Activated CD4-positive, alpha-beta T cell treated with anti-CD3 and anti-CD28 coated beads, Interleukin-2, amount 50 U/mL, for 4 hours (primary cell): ENCODE data around the gene RXFP1.
"Not testable (repeated sequence)": the region's sequence is repeated elsewhere in the genome, so short reads cannot be mapped to it uniquely, and the experiment has no call there.

Experiments
- DNase-seq, 2 experiments: peaks; one replicate each; pipeline ENCODE4 v3.0.0-alpha.2; 2020

Gene RXFP1

DNA sequence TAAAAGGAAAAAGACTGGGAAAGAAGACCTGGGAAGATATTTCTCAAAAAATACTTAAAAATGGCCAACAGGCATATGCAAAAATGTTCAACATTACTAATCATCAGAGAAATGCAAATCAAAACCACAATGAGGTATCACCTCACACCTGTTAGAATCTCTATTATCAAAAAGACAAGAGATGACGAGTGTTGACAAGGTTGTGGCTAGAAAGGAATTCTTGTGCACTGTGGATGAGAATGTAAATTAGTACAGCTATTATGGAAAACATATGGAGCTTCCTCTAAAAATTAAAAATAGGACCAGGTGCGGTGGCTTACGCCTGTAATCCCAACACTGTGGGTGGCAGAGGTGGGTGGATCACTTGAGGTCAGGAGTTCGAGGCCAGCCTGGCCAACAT is 100.0 kb downstream of the RXFP1 start:
- no peak for DNase-seq

DNA sequence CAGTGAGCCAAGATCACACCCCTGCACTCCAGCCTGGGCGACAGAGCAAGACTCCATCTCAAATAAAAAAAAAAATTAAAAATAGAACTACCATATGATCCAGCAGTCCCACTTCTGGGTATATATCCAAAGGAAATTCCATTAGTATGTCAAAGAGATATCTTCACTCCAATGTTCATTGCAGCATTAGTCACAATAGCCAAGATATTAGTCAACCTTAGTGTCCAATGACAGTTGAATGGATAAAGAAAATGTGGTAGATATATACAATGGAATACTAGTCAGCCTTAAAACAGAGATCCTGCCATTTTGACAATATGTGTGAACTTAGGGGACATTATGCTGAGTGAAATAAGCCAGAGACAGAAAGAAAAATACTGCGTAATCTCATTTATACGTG is 100.6 kb downstream of the RXFP1 start:
- no peak for DNase-seq

DNA sequence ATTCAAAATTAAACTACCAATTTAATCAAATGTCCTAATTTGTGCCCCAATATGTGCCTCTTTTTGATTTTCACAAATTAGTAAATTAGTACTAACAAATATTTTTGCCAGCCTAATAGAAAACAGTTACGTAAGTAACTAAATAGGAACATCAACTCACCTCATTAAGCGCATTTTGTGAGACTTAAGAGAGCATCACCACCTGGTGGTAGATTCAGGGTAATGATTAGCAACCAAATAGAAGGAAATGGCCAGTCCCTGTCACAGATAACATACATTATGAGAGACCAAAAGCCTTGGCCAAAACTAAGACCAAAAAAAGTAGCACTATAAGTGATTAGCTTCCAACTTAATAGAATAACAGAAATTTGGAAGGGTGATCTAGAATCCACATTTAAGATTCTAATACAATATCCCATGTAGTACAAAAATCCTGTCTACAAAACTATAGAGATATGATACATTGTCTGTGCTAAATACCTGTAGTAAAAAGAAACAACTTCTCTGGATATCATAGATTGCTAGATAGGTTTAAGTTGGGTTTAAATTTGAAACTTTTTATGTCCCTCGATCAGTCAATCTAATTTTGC is 103.3 kb downstream of the RXFP1 start:
- DNase-seq = no peak

DNA sequence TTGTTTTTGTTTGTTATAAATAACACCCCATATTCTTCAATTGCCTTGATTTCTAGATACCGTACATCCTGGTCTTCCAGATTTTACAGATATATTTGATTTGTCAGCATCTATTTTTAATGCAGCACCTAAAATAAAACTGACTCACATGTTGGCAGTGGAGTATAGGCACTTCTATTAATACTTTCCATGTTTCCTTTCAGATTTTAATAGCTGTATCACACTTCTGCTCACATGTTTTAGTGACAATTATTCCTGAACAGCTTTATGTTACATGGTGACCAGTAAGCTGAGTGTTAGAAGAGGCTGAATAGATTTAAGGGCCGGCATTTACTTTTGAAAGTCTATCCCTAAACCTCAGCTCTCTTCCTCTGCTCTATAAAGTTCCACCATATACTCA is 103.9 kb downstream of the RXFP1 start:
- DNase-seq = no peak

DNA sequence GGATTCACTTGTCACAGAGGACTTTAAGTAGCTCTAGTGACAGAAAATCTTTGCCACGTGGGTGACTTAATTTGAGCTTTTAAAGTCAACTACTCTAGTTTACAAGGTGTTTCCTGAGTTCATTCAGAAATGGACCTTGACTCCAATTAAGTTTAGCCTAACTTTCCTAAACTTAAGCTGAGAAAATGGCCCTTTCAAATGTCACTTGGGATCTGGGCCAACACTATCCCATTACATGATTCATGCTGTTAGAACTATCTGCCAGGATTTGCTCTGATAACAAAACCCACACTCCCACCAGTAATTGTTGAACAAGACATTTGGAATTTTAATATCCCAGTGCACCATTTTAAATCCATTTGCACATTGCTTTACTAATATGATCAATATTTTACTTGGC is 109.2 kb downstream of the RXFP1 start:
- DNase-seq = no peak

DNA sequence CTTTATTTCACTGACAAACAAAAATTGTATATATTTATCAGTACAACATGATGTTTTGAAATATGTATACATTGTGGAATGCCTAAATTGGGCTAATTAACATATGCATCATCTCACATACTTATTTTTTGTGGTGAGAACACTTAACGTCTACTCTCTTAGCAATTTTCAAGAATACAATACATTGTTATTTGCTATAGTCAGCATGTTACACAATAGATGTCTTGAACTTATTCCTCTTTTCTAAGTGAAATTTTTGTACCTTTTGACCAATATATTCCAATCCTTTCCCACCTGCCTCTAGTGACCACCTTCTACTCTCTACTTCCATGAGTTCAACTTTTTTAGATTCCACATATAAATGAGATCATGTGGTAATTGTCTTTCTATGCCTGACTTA is 114.9 kb downstream of the RXFP1 start:
- DNase-seq = no peak

DNA sequence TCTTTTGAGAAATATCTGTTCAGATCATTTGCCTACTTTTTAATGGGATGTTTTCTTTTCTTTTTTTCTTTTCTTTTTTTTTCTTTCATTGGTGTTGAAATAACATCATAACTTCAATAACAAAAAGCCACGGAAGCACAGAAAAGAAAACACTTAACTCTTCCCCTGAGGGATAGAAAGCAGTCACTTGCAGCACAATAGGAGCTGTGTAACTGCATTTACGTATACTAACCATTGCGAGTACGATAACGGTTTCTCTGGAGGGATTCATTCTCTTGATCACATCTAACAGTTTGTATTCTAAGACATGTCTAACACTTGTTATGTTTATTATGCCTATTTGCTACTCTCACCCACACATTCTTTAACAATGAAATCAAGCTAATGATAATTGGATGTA is 122.7 kb downstream of the RXFP1 start:
- no peak for DNase-seq

DNA sequence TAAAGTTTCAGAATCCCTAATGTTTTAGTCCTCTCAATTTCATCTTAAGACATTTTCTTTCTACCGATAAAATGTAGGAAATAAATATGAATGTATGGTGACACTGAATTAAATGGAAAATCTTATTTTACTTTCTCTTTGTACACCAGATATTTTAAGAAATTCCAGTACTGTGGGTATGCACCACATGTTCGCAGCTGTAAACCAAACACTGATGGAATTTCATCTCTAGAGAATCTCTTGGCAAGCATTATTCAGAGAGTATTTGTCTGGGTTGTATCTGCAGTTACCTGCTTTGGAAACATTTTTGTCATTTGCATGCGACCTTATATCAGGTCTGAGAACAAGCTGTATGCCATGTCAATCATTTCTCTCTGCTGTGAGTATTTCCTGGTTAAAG is 123.1 kb downstream of the RXFP1 start:
- DNase-seq = no peak

DNA sequence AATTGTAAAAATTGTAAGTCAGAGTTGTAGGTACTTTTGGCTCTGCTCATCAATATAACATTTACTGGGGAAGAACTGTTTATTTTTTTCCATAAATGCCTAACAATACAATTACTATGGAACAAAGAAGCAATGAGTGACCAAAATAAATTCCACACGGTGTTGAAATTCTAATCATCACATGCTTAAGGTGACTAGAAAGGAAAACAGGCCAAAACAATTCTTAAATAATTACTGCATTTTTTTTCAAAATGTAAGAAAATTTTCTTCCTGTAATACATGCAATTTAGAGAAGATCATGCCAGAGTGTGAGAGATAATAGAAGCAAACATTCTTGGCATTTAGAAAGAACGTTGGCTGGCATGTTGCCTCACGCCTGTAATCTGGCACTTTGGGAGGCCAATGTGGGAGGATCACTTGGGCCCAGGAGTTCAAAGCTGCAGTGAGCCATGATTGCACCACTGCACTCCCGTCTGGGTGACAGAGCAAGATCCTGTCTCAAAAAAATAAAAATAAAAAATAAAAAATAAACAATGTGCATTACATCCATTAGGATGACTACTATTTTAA is 127.5 kb downstream of the RXFP1 start:
- DNase-seq = no peak

DNA sequence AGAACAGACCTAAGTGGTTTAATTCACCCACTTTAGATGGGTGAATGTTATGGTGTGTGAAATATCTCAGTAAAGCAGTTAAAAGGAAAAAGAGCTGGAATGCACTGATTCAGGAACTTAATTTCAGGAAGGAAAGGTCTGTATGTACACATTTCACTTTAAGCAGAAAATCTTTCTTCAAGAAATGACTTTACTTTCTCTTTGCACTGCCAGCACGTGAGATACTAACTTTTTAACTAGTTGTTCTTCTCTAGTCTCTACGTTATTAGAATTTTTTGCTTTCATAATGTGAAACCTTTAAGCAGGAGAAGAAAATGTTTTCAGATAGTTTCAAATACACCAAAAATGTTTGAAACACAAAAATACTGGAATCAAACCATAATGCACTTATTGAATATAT is 131.2 kb downstream of the RXFP1 start:
- DNase-seq = no peak

DNA sequence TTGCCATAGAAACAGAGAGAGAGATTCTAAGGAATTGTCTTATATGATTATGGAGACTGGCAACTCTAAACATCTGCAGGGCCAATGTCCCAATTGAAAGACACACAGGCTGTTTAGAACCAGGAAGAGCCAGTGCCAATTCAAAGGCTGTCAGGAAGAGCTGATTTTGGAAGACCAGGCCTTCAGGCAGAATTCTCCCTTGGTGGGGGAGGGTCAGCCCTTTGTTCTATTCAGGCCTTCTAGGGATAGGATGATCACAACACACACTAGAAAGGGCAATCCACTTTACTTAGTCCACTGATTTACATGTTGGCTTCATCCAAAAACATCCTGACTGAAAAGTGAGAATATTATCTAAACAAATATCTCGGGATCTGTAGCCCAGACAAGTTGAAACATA is 134.8 kb downstream of the RXFP1 start:
- no peak for DNase-seq

DNA sequence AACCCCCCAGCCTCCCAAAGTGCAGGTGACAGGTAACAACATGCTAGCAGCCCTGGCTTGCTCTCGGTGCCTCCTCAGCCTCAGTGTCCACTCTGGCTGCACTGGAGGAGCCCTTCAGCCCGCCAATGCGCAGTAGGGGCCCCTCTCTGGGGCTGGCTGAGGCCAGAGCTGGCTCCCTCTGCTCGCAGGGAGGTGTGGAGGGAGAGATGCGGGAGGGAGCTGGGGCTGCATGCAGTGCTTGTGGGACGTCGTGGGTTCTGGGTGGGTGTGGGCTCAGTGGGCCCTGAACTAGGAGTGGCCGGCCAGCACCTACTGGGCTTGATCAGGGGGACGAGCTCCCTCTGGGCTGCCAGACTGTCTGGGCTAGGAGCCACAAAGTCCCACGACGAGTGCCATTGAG is 135.6 kb downstream of the RXFP1 start:
- no peak for DNase-seq

DNA sequence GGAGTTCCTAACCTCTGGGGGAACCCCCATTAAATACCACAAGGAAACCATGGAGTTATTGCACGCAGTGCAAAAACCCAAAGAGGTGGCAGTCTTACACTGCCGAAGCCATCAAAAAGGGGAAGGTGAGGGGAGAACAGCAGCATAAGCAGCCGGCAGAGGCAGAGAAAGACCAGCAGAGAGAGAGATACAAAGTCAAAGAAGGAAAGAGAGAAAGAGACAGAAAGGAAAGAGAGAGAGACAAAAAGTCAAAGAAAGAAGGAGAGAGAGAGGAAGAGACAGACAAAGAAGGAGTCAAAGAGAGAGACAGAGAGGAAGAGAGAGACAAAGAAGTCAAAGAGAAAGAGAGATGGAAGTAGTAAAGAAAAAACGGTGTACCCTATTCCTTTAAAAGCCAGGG is 141.6 kb downstream of the RXFP1 start:
- not testable (repeated sequence) for DNase-seq

DNA sequence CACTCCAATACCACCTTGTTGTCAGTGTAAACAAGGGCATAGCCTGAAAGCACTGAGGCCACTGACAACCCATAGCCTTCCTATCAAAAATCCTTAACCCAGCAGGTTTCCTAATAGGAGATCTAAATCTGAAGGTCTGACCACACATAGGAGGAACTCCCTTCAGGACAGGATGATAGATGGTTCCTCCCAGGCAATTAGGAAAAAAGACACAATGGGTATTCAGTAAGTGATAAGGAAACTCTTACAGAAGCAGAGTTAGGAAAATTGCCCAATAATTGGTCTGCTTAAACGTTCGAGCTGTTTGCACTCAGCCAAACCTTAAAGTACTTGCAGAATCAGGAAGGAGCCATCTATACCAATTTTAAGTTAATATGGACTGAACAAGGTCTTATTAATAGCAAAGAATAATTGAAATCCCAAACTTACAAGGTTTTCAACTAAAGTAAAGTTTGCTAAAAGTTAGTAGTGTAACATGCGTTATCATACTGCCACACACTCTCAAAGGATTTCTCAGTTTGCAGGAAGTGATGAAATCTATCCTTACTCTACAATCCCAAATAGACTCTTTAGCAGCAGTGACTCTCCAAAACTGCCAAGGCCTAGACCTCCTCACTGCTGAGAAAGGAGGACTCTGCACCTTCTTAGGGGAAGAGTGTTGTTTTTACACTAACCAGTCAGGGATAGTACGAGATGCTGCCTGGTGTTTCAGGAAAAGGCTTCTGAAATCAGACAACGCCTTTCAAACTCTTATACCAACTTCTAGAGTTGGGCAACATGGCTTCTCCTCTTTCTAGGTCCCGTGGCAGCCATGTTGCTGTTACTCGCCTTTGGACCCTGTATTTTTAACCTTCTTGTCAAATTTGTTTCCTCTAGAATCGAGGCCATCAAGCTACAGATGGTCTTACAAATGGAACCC is 142.3 kb downstream of the RXFP1 start:
- not testable (repeated sequence) for DNase-seq

DNA sequence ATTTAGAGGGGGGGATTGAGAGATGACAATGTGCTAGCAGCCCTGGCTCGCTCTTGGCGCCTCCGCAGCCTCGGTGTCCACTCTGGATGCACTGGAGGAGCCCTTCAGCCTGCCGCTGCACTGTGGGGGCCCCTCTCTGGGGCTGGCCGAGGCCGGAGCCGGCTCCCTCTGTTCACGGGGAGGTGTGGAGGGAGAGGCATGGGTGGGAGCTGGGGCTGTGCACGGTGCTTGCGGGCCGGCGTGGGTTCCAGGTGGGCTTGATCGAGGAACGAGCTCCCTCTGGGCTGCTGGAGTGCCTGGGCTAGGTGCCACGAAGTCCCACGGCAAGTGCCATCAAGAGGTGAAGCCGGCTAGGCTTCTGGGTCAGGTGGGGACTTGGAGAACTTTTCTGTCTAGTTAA is 143.1 kb downstream of the RXFP1 start:
- DNase-seq = no peak

DNA sequence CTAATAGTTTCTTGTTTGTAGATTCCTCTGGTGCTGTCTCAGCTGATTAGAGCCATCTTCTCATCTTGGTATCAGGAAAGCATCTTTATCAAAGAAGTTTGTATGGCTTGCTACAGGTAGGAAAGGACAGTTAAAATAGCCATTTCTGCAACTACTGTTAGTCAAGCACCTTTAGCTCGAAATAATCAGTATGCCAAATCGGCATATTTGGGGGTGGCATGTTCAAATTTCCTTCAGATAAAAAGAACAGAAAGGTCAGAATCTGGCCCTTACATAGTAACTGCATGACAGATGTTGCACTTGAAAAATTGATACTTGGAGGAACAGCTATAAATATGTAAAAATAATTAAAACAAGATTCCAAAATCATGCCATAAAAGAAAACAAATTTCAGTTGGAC is 145.2 kb downstream of the RXFP1 start:
- DNase-seq = no peak

DNA sequence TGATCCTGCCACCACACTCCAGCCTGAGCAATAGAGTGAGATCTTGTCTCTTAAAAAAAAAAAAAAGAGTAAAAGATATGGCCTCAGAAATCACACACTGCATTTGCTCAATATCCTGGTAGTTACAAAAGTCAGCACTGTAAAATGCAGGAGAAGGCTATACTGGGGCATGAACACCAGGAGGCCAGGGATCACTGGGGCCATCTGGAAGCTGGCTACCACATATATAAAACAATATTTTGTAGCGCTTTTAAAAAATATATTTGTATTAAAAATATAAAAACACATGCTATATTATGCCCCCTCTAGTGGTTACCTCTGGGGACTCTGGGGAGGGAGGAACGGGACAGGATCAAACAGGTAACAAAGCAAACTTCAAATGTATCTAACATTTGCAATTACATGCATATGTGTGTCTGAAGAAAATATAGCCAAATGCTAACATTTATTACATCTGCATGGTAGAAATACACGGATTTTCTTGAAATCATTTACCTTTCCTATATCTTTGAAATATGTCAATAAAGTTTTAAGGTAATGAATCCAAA is 146.0 kb downstream of the RXFP1 start:
- no peak for DNase-seq

DNA sequence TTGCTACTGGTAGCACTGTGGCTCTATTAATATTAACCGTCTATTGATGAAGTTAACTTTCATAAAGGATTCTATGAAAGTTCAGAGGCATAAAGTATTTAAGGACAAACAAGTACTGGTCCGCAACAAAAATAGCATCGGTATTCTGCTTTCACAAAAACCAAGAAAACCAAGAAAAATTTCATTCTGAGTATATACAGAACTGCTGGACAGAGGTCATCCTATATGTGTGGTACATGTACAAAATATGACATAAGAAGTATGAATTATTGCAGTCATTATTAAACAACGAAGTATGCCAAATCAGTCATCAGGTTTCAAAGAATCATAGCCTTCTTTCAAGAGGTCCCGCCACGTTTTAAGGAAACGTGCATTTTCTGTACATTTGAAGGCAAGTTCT is 147.6 kb downstream of the RXFP1 start:
- no peak for DNase-seq

DNA sequence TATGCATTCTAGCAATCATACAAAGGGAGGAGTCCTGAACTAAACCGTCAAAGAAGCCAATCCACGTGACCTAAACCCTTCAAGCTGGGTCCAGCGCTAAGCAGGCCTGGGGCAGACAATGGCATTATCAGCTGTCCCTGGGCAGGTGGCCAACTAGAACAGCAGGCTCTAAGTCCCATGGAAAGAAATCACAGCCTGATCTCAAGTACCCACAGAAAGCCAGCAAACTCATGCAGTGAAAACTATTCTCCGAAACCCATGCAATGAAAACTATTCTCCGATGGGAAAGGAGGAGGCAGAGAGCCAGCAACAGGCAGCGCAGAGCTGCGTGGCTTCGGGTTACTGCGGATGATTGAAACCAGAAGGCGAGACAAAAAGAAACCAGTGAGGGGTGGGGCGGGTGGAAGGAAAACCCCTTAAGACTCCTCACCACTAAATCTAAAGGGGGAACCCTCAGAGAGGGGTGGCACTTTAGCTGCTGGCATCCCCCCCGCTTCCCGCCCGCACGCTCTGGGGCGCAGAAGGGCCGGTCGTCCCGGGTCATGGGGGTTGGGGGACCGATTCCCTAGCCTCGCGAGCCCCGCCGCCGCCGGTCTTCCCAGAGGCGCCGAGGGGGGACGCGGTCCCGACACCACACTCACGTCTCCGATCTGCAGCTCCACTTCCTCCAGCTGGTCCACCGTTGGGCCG is 149.4 kb downstream of the RXFP1 start:
- peak; percentile 23 to 35 for DNase-seq

DNA sequence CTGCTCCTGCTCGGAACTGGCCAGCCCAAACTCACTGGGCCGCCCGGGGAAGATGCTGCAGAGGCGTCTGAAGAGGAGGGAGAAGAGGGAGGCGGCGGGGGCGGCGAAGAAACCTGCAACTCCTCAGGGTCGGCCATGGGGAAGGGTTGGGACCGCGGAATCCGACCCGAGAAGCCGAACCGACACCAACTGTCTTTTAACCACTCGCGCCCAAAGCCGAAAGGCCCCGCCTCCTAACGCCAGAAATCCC is 149.9 kb downstream of the RXFP1 start, which contains the start of gene C4orf46:
Gene C4orf46, minus strand, starts transcription at position 223 of the 250 bp plus-strand sequence. Its CDS starts 86 bp downstream, at position 137.
- DNase-seq = no peak

DNA sequence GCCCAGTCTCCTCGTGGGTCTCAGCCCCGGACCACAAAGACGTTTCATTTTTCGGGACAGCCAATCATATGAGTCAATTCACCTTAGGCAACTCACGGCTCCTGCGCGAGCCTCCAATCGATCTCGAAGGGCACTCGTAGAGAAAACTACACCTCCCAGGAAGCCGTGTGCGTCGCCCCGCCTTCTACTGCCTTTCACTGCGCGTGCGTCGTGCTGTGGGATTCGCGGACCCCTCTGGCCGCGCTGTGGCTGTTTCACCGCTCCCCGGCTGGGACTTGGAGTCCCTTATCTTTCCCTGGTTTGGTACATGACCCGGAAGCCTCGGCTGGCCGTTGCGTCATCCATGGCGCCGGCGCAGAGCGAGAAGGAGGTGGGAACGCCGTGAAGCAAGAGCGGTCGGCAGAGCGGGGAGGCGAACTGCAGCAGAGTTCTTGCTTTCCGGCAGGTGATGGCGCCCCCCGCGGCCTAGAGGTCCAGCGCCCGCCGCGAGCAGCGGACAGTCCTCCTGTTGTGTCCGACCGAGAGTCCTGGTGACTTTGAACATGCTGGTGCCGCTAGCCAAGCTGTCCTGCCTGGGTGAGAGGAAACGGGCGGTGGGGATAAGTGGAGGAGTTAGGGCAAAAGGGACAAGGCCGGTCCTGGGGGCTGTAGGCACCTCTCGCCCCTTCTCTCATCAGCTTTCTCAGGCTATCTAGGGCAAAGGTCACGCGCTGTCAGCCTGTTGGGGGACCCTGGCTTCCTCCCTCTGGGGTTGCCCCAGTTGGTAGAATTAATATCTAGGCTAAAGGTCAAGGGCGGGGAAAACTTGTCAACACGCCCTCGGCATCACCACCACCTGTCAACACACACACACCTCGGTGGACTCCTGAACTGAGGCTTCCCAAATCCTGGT is 150.5 kb downstream of the RXFP1 start, which contains the start of gene ETFDH:
Gene ETFDH, plus strand, starts transcription at position 382 of the 892 bp plus-strand sequence. Its CDS starts 161 bp downstream, at position 543.
- DNase-seq = peak; percentile 97 to 98

DNA sequence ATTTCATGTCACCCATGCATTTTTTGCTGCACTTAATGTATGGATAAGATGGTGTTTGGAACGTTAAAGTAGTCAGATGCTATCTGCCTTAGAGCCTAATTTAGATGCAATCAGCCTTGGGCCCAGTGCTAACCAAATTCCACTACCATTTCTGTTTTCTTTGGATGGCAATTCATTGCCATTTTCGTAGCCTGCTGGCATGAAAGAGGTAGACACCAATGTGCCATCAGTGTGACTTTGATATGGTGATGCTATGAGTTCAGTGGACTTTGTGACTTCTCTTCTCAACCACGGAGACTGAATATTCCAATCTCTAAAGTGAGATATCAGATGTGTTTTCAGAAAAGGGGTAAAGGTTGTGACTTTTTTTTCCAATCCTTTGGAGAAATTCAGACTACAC is 152.0 kb downstream of the RXFP1 start:
- no peak for DNase-seq
